ENCODE data around the gene S1PR4. TPM values are rescaled to one million over a fixed set of nuclear protein-coding genes. Genes with fewer than 3 reads are reported as not detected.

S1PR4 gene
- total RNA-seq, 1 donor from 2014 or later: not detected

- Mint-ChIP-seq H3K4me3 (ENCODE audit: unreplicated experiment) (no peak overlapping the region), H3K4me1 (ENCODE audit: low read depth, unreplicated experiment) (no peaks in the 10 kb centered on the region), H3K9me3 (ENCODE audit: unreplicated experiment) (no peaks in the 10 kb centered on the region), H3K36me3 (ENCODE audit: low read depth, unreplicated experiment) (no peaks in the 10 kb centered on the region), H3K27me3 (ENCODE audit: low read depth, unreplicated experiment) (peaks cover 5% of the 10 kb centered on the region), H3K27ac (ENCODE audit: unreplicated experiment) (no peak overlapping the region)
- Histone ChIP-seq H3K4me3 (ENCODE audit: insufficient read depth, low read depth, low read length) (no peak overlapping the region), H3K36me3 (ENCODE audit: insufficient read depth, low read length) (no peaks in the 10 kb centered on the region), H3K4me1 (ENCODE audit: insufficient read depth, low read length) (peaks cover 15% of the 10 kb centered on the region), H3K9ac (ENCODE audit: low read length) (no peak overlapping the region), H2AFZ (ENCODE audit: low read depth, low read length) (no peak overlapping the region), H3K4me2 (ENCODE audit: low read length) (no peak overlapping the region), H3K27me3 (ENCODE audit: insufficient read depth, low read length) (no peaks in the 10 kb centered on the region), H3K27ac (ENCODE audit: low read depth, low read length) (no peak overlapping the region), H3K79me2 (ENCODE audit: insufficient read depth, low read length) (no peaks in the 10 kb centered on the region), H3K9me3 (ENCODE audit: insufficient read depth, low read depth, low read length) (no peaks in the 10 kb centered on the region), H4K20me1 (ENCODE audit: insufficient read depth, low read length) (no peaks in the 10 kb centered on the region)
- TF ChIP-seq EZH2 (IDR thresholded peaks at IDR 0.05; ENCODE audit: insufficient read depth, low read length): no peak
- TF ChIP-seq, protein P1, sequence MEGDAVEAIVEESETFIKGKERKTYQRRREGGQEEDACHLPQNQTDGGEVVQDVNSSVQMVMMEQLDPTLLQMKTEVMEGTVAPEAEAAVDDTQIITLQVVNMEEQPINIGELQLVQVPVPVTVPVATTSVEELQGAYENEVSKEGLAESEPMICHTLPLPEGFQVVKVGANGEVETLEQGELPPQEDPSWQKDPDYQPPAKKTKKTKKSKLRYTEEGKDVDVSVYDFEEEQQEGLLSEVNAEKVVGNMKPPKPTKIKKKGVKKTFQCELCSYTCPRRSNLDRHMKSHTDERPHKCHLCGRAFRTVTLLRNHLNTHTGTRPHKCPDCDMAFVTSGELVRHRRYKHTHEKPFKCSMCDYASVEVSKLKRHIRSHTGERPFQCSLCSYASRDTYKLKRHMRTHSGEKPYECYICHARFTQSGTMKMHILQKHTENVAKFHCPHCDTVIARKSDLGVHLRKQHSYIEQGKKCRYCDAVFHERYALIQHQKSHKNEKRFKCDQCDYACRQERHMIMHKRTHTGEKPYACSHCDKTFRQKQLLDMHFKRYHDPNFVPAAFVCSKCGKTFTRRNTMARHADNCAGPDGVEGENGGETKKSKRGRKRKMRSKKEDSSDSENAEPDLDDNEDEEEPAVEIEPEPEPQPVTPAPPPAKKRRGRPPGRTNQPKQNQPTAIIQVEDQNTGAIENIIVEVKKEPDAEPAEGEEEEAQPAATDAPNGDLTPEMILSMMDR (IDR thresholded peaks at IDR 0.05; ENCODE audit: insufficient read depth, low read depth, low read length): no peak
- FAIRE-seq (no peak), DNase-seq (ENCODE audit: low read depth) (no peak)
Measured at GRCh38 chr19:3138268-3138667, 40.3 kb upstream of the S1PR4 start.

DNA sequence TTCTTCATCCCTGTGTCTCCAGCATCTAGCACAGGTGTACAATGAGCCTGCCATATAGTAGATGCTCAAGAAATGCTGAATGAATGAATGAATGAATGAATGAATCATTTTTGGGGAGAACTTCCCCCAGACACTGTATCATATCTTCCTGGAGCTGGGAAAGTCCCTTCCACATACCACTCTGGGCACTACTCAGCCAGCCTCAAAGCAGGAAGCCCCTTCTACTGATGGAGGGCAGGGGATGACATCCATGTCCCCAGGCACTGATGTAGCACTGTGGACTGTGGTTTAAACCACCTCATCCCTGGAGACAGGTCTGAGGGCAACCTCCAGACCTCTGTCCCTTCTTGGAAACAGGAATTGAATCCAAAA lies 37.9 kb upstream of the S1PR4 start:
- no peak overlapping the region for H3K27ac ChIP-seq (ENCODE audit: low read depth, low read length)
- H3K9ac ChIP-seq (ENCODE audit: low read length): no peak overlapping the region
- no peaks in the 10 kb centered on the region for H3K36me3 ChIP-seq (ENCODE audit: insufficient read depth, low read length)
- Mint-ChIP-seq H3K27me3 (ENCODE audit: low read depth, unreplicated experiment) (peaks cover 2% of the 10 kb centered on the region), H3K4me3 (ENCODE audit: unreplicated experiment) (no peak overlapping the region), H3K36me3 (ENCODE audit: low read depth, unreplicated experiment) (no peaks in the 10 kb centered on the region), H3K9me3 (ENCODE audit: unreplicated experiment) (no peaks in the 10 kb centered on the region), H3K27ac (ENCODE audit: unreplicated experiment) (no peak overlapping the region), H3K4me1 (ENCODE audit: low read depth, unreplicated experiment) (no peaks in the 10 kb centered on the region)
- peaks cover 11% of the 10 kb centered on the region for H3K4me1 ChIP-seq (ENCODE audit: insufficient read depth, low read length)
- TF ChIP-seq EZH2 (IDR thresholded peaks at IDR 0.05; ENCODE audit: insufficient read depth, low read length): no peak
- TF ChIP-seq, protein P1 (IDR thresholded peaks at IDR 0.05; ENCODE audit: insufficient read depth, low read depth, low read length): no peak
- H3K79me2 ChIP-seq (ENCODE audit: insufficient read depth, low read length): no peaks in the 10 kb centered on the region
- no peak overlapping the region for H2AFZ ChIP-seq (ENCODE audit: low read depth, low read length)
- FAIRE-seq (no peak), DNase-seq (ENCODE audit: low read depth) (no peak)
- H3K4me2 ChIP-seq (ENCODE audit: low read length): no peak overlapping the region
- H3K4me3 ChIP-seq (ENCODE audit: insufficient read depth, low read depth, low read length): no peak overlapping the region
- no peaks in the 10 kb centered on the region for H3K27me3 ChIP-seq (ENCODE audit: insufficient read depth, low read length)
- H4K20me1 ChIP-seq (ENCODE audit: insufficient read depth, low read length): no peaks in the 10 kb centered on the region
- no peaks in the 10 kb centered on the region for H3K9me3 ChIP-seq (ENCODE audit: insufficient read depth, low read depth, low read length)

DNA sequence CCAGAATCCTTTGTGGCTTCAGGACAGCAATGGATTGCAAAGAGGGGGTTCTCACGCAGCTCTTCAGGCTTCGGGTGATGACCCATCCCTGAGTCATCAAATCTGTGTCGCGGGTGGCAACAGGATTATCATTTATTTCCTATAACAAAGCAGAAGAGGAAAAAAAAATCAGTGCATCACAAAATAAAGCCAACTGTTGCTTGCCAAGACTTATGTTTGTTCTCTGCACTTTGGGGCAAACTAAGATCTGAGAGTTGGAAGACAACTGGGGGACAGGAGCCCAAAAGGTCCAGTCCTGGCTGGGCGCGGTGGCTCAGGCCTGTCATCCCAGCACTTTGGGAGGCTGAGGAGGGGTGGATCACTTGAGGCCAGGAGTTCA lies 36.3 kb upstream of the S1PR4 start:
- Mint-ChIP-seq H3K27me3 (ENCODE audit: low read depth, unreplicated experiment) (peaks cover 2% of the 10 kb centered on the region), H3K27ac (ENCODE audit: unreplicated experiment) (peak overlapping the region; percentile 18), H3K9me3 (ENCODE audit: unreplicated experiment) (no peaks in the 10 kb centered on the region), H3K4me1 (ENCODE audit: low read depth, unreplicated experiment) (no peaks in the 10 kb centered on the region), H3K4me3 (ENCODE audit: unreplicated experiment) (no peak overlapping the region), H3K36me3 (ENCODE audit: low read depth, unreplicated experiment) (no peaks in the 10 kb centered on the region)
- Histone ChIP-seq H3K9me3 (ENCODE audit: insufficient read depth, low read depth, low read length) (no peaks in the 10 kb centered on the region), H3K4me3 (ENCODE audit: insufficient read depth, low read depth, low read length) (no peak overlapping the region), H3K27ac (ENCODE audit: low read depth, low read length) (peak overlapping the region; percentile 80), H3K79me2 (ENCODE audit: insufficient read depth, low read length) (no peaks in the 10 kb centered on the region), H3K4me1 (ENCODE audit: insufficient read depth, low read length) (peaks cover 11% of the 10 kb centered on the region), H3K9ac (ENCODE audit: low read length) (peak overlapping the region; percentile 71), H4K20me1 (ENCODE audit: insufficient read depth, low read length) (no peaks in the 10 kb centered on the region), H2AFZ (ENCODE audit: low read depth, low read length) (peak overlapping the region; percentile 74), H3K27me3 (ENCODE audit: insufficient read depth, low read length) (no peaks in the 10 kb centered on the region), H3K4me2 (ENCODE audit: low read length) (peak overlapping the region; percentile 57), H3K36me3 (ENCODE audit: insufficient read depth, low read length) (no peaks in the 10 kb centered on the region)
- no peak for TF ChIP-seq EZH2 (IDR thresholded peaks at IDR 0.05; ENCODE audit: insufficient read depth, low read length)
- TF ChIP-seq, protein P1 (IDR thresholded peaks at IDR 0.05; ENCODE audit: insufficient read depth, low read depth, low read length): no peak
- FAIRE-seq (no peak), DNase-seq (ENCODE audit: low read depth) (peak; percentile 67)

Data from astrocyte (in vitro differentiated cells and primary cell).